Stimulated activated CD4-positive, alpha-beta T cell treated with anti-CD3 and anti-CD28 coated beads, Interleukin-4, amount 100 ng/mL, for 4 hours (primary cell): ENCODE results near the gene ARHGAP45.
"Not testable (repeated sequence)": the region's sequence is repeated elsewhere in the genome, so short reads cannot be mapped to it uniquely, and the experiment has no call there.

Source experiments
- DNase-seq, 2 experiments: peaks; one replicate each; pipeline ENCODE4 v3.0.0-alpha.2; 2020

The ARHGAP45 gene

DNA sequence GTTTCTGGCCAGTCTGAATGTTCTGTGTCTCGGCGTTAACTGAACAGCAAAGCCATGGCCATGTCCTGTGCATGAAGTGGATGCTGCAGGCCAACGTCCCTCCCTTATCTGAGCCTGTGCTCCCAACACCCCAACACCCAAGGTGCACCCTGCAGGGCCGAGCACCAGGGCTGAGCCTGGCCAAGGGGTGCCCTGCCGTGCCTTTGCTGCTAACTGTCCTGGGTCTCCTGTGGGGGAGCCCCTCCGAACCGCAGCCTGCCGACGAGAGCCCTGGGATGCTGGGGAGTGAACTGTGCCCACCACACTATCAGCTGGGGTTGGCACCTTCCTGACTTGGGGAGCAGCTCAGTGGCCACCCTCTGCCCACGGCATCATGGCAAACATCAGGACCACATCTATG is 54.4 kb downstream of the ARHGAP45 start:
- DNase-seq, result no peak

DNA sequence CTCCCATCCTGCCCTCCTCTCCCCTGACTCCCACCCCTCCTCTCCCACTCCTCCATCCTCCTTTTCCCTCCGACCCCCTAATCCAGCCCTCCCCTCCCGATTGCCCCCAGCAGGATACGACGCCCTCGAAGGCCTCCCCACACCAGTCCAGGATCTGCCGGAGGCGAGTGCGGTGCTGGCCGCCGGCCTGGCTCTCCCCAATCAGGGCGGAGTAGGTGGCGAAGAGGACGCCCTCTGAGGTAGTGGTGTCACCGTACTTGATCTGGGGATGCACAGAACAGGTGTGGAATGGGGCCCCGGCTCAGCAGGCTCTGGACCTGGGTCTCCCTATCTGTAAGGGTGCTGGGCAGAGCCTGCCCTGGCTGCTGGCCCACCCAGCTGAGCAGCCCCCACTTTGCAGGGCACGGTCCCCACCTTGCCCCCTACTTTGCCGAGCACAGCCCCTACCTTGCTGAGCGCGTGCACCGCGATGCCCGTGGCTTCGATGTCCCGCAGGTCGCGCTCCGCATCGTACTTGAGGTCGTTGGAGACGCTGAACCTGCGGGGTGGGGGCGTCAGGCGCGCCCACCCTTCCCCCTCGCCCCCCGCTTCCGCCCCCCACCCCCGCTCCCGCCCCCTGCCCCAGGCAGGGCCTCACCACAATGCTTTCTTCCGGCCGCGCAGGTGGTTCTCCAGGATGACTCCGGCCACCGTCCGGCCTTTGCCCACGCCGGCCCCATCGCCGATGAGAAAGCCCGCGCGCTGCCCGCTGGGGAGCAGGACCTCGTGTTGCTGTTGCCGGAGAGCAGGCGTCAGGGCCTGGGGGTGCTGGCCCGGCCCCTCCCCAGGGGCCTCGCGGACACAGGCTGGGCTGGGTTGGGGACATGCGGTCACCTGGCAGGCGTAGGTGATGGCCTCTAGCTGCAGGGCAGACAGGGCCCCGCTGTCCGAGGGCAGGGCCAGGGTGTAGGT is 55.3 kb downstream of the ARHGAP45 start:
- no peak for DNase-seq

DNA sequence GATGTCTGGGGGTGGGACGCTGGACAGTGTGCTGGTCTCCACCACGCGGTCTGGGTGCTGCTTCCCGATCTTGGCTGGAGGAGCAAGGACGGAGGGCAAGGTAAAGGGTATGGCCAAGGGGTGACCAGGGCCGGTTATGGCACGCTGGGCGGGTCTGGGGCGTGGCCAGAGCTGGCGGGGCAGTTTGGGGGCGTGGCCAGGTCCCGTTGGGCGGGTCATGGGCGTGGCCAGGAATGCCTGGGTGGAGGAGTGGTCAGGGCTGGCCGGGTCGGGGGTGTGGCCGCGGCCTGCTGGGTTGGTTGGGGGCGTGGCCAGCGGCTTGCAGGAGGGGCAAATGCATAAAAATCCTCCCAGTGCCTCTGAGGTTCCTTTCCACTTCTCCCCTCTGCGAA is 56.0 kb downstream of the ARHGAP45 start:
- DNase-seq, result no peak

DNA sequence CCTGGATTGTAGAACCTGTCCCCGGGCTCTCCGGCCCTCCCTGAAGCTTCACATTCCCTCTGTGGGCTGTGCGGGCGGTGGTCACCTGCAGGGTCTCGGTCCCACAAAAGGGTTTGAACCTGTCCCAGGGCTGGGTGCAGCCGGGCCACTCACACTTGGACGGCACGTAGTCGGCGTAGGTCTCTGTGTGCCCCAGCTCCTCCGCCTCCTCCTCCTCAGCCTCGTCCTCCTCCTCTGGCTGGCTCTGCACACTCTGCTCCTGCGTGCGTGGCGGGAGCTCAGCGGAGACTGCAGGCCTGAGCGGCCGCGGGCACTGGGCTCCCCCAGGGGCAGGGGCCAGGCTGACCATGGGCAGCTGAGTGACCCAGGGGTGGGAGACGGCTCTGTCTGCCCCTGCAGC is 56.4 kb downstream of the ARHGAP45 start:
- DNase-seq, result no peak

DNA sequence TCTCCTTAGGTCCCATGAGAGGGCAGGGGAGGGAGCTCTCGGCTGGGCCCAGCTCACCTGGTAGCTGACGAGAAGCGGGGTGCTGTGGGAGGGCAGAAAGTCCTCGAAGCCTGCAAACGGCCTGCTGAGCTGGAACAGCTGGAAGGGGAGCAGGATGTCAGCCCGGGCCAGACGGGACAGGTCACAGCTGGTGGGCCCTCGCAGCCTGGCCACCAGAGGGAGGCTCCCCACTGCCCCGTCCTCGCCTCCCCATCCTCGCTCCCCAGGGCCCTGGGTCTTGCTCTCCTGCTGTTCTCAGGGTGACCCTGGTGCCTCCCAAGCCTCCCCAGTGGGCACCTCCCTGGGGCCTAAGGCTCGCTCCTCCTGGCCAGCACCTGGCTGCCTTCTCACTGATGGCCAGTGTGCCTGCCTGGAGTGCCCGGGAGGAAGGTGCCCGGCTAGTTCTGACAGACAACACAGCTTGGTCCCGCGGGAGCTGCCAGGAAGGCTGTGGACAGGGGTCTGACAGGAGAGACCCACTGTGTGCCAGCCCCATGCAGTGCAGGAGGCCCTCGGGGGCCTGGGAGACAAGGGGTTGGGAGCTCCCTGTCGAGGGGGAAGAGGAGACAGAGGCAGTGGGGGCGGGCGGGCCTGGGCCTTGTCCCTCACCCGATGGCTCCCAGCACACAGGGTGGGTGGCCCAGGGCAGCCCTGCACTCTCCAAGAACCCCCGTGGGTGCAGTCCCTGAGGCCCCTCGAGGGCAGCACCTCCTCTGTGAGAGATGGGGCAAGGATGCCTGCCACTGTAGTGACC is 57.1 kb downstream of the ARHGAP45 start:
- DNase-seq, result no peak

DNA sequence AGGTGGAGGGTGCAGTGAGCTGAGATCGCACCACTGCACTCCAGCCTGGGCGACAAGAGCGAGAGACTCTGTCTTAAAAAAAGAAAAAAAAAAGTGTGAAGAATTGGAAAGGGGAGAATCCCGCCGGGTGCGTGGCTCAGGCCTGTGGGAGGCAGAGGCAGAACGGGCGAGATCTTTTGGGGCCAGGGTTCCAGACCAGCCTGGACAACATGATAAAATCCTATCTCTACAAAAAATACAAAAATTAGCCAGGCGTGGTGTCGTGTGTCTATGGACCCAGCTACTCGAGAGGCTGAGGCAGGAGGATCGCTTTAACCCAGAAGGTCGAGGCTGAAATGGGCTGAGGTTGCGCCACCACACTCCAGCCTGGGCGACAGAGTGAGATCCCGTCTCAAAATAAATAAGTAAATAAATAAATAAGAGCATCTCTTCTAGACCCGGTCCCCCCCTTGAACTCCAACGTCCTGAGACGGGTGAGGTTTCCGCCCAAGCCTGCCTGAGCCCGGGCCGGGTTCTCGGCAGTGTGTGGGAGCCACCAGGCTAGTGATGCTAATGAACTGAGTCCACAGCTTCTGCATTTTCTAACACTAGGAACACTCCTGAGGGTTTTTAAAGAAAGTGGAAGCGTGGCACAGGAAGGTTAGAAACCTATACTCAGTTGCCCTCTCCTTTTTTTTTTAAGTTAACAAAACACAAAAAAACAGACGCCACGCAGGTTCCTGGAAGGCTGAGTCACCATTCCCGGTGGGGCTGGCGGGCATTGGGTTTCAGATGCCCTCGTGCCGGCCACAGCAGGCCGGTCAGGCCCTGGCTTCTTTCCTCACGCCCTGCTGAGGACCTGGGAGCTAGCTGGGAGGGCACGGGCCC is 58.9 kb downstream of the ARHGAP45 start:
- no peak for DNase-seq

DNA sequence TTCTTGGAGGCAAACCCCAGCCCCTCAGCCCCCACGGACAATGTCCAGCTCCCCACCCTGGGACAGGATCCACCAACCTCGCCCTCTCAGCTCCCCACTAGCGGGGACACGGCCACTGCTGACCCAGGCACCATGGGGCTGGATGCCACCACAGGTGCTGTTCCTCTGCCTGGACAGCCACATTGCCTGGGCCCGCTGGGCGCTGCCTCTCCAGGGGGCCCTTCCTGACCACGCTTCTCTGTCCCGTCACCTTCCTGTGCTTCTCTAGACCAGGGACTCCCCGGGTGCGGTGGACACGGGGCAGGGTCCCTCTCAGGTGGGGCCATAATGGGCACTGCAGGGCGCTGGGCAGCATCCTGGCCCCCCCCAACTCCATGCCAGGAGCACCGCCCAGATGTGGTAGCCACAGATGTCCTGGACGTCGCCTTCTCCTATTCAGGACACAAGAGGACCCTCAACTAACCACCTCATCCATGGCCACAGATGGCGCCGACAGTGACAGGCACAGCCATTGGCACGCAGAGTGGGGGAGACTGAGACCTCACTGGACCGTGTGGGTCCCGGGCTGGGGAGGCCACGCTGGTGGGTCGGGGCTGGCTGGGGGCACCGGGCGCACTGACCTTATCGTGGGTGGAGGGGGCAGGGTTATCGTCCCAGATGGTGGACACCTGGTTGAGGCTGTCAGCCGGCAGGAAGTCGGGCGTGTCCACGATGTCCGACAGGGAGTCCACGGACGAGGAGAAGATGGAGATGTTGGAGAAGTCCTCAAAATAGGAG is 60.2 kb downstream of the ARHGAP45 start:
- DNase-seq, result no peak

DNA sequence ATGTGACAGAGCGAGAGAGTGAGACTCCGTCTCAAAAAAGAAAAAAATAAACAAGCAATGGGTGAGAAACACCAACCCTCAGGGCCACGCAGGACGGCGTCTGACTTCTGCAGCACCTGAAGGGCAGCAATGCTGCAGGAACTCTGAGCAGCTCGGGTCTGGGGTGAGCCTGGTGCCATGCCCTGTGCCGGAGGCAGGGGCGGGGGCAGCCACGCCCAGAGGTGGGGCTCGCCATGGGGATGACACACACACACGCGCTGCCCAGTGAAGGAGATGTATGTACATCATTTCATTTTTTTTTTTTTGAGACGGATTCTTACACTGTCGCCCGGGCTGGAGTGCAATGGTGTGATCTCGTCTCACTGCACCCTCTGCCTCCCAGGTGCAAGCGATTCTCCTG is 61.1 kb downstream of the ARHGAP45 start:
- DNase-seq, result no peak

DNA sequence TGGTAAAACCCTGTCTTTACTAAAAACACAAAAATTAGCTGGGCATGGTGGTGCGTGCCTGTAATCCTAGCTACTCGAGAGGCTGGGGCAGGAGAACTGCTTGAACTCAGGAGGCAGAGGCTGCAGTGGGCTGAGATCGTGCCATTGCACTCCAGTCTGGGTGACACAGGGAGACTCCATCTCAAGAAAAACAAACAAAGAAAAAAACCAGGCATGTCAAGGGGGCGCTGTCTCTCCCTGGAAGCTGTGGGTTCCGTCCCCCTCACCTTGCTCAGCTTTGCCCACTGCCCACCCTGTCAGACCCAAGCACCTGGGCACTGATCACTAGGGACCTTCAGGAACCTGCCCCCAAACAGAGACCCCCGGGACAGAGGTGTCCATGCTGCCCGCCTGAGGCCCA is 62.1 kb downstream of the ARHGAP45 start:
- not testable (repeated sequence) for DNase-seq

DNA sequence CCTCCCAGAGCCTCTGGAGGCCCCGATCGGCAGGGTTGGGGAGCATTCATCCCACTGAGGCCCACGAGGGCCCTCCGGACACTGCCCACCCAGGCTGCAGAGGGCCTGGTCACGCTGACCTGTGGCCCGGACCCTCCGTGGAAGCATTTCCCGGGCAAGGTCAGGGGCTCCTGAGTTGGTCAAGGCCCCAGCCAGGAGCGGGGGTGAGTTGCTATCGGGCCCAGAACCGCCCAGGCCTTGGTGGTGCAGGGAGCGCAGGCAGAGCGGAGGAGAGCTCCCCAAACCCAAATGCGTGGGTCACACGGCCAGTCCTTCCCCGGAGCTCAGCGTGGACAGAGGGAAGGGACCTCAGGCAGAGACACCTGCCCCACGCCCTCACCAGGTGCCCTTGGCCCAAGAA is 62.6 kb downstream of the ARHGAP45 start:
- no peak for DNase-seq

DNA sequence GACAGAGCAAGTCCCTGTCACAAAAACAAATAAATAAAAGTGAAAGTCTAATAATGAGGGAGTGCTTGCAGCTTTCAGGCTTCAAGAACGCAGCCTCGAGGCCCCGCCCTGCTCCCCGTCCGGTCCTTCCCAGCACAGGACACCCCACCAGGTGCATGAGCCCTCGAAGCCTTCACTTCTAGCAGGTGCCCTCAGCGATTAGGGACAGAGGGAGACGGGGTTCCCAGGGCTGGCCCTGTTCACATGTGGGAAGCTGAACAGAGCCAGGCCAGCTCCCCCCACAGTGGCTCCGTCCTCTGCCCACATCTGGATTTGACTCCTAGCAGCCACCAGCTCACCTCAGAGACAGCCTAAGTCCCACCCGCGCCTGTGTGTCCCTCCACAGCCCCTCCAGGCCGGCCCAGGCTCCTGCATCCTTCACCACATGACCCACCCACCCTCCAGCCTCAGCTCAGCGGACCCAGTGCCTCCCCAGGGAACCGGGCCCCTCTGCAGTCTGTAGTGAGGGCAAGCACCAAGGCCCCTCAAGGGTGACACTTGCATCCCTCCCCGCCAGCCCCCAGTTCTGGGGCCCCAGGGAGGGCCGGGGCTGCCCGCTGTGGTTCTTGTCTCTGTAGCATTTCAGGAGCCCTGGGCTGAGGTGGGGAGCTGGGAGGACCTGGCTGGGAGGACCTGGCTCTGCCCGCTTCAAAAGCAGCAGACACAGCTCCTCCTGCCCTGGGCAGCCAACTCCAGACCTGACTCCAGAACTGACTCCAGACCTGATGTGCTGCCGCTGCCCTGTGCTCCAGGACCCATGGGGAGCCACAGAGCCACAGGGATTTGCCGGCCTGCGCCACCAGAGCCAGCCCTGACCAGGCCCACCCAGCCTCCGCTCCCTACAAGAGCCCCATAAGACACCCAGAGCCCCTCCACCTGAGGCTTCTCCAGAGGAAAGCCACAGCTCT is 64.1 kb downstream of the ARHGAP45 start:
- peak; percentile 62 to 63 for DNase-seq

DNA sequence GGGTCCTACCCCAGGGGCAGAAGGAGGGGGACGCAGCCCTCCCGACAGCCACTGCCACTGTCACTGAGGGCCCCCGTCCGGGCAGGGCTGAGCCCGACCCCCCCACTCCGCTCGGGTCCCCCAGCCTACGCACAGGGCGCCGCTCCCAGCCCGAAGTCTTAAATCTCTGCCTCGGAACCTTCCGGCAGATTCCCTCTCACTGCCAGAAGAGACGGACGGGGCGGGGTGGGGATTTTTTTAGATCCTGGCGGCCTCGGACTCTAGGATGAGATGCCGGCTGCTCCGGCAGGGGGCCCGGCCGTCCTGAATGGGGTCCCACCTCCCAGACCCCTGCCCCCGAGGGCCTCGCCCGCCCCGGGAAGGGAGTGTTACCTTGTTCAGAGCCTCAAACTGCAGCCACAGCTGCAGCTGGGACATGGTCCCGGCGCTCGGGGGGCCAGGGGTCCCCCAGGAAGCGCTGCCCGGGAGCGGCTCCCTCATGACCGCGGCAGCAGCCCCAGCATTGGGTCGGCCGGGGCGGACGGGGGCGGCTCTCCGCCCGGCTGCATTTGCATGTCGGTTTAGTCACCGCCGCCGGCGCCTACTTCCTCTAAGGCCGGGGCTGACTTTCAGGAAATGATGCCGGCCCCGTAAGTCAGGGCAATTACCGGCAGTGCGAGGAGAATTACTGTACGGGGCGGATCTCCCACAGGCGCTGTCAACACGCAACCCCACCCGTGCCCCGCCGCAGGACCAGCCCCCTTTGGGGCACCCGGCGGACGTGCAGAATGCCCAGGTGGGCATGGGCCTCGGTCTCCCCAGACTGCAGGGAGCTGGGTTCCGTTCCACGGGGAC is 65.0 kb downstream of the ARHGAP45 start:
- peak; percentile 84 to 94 for DNase-seq

DNA sequence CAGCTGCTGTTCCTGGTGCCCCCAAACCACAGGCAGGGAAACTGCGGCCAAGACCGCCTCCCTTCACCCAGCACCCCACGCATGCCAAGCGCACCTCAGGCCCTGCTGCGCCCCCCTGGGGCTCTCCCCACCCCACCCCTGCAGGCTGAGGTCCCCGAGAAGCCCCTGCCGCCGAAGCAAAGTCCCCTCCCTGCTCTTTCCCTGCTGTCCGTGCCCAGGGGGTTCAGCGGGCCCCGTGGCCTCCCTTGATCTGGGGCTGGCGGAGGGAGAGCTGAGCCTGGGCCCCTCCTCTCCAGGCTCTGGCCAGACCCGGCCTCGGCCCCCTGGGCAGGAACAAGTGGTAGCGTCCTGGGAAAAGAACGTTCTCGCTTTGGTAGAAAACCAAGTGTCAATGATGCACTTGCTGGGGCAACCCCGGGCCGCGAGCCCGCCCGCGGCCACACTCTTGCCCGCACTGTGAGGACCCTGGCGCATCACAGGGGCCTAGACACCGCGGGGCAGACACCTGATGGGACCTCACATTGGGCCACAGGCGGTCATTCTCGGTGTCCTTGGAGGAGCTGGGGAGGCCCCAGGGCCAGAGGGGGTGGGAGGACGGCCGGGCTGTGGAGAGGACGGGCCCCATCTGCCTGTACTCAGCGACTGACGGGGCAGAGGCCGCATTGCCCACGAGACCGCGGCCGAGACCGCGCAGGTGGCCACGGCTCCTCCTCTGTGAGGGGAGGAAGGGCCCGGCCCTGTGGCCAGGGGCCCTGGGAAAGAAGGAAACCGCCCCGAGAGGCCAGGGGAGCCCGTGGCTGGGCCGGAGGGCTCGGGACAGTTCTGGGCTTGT is 65.8 kb downstream of the ARHGAP45 start:
- no peak for DNase-seq

DNA sequence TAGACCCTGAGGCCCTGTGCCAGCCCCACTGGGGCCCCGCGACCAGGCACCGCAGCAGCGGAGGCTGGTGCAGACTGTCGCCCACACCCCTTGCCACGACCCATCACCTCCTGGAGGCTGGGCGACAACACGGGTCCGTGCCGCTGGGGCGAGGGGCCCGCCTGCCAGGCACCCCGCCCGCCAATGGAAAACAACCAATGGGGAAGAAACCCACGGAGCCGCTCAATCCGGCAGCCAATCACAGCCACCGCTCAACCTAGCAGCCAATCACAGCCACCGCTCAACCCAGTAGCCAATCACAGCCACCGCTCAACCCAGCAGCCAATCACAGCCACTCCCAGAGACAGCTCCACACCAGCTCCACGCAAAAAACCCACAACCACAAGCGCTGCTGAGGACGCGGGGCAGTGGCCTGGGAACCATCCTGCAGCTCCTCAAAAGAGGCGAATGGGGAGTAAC is 66.5 kb downstream of the ARHGAP45 start:
- DNase-seq, result peak; percentile 67 to 77

DNA sequence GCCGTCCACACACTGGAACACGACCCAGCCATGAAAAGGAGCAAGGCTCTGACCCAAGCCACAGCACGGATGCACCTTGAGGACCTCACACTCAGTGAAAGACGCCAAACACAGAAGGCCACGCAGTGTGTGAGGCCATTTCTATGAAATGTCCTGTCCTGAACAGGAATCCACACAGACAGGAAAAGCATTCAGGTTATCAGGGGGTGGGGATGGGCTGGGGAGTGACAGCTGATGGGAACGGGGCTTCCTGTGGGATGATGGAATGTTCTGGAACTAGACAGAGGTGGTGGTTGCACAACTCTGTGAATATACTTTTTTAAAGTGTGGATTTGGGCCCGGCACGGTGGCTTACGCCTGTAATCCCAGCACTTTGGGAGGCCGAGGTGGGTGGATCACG is 67.5 kb downstream of the ARHGAP45 start:
- DNase-seq, result no peak

DNA sequence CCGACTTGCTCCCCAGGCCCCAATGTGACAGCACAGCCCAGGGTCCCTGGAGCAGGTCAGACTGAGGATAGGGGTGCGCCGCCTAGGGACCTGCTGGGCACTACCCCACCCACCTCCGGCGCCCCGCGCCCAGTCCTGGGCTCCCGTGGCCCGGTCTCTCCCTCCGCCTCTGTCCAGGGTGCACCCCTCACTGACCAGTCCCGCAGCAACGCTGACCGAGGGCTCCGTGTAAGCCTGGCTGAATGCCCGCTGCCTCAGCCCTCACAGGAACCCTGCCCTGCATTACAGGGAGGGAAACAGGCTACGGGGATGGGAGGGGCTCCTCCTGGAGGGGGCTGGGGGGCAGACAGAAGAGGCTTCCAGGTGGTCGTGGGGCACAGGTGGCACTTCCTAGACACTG is 68.5 kb downstream of the ARHGAP45 start:
- DNase-seq, result no peak

DNA sequence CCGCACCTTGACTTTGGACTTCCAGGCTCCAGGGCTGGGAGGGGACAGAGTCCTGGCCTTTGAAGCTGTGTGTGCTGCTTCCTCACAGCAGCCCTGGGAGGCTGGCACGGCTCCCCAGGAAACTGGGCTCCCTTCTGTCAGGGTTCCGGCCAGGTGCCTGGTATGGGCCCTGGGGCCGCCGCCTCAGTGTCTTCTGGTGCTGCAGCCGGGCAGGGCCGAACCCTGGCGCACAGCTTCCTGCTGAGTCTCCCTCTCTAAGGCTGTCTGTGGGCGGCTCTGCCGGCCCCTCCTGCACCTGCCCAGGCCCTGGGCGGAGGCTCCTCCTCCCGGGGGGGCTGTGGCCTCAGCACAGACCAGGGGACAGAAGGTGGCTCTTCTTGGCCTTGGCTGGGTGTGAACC is 69.2 kb downstream of the ARHGAP45 start:
- no peak for DNase-seq
